Panc1 (cell line): ENCODE data around the gene SMIM15. TPM values are rescaled to one million over a fixed set of nuclear protein-coding genes. Genes with fewer than 3 reads are reported as not detected.

Experiments used
- ATAC-seq: fragments of 200-7000 bp; cut with Tn5 transposase; 2 replicates; pipeline ENCODE4 v1.9.1; 2020; ENCODE audit warnings: mild to moderate bottlenecking, moderate library complexity
- BruUV-seq: library from RNA; stranded (reverse); fragments of 400-500 nt; replicated peaks from 2 replicates; lab custom pipeline; 2021; lab: Mats Ljungman, UMichigan
- CTCF ChIA-PET: fragments of 300-600 bp; sonication (Branson Sonifier 250); formaldehyde crosslinking; loops from one replicate; lab custom pipeline; 2022; ENCODE audit warnings: antibody characterized with exemption; lab: Charles Lee
- POLR2A ChIA-PET: fragments of 300-600 bp; sonication (Branson Sonifier 250); formaldehyde crosslinking; loops from one replicate; lab custom pipeline; 2022; ENCODE audit warnings: antibody characterized with exemption; lab: Charles Lee
- DNase-seq: peaks from one replicate; pipeline ENCODE4 v3.0.0-alpha.2; 2010; ENCODE audit warnings: low read depth, low spot score
- H3K27ac ChIP-seq: 2 replicates; pipeline ENCODE4 v1.5.1; 2011; ENCODE audit warnings: mild to moderate bottlenecking, low read length, inconsistent platforms
- H3K27me3 ChIP-seq: fragments of 200-500 bp; sonication (Bioruptor generic); 2 replicates; pipeline ENCODE4 v1.6.0; 2014; ENCODE audit warnings: low read length, inconsistent platforms; ENCODE audit not compliant: control insufficient read depth, insufficient read depth
- H3K36me3 ChIP-seq: fragments of 200-500 bp; sonication (Bioruptor generic); 2 replicates; pipeline ENCODE4 v1.5.1; 2014; ENCODE audit warnings: inconsistent platforms, mild to moderate bottlenecking, low read length, moderate library complexity; ENCODE audit not compliant: control insufficient read depth, insufficient read depth
- H3K4me1 ChIP-seq: 2 replicates; pipeline ENCODE4 v1.5.1; 2011; ENCODE audit warnings: inconsistent platforms, mild to moderate bottlenecking, low read length, moderate library complexity; ENCODE audit not compliant: control insufficient read depth, insufficient read depth
- H3K4me3 ChIP-seq, 2 experiments: 2 replicates each; pipeline ENCODE4 v1.5.1; 2011 to 2012; ENCODE audit warnings: low read depth in 2 of 2, low read length in 2 of 2, mild to moderate bottlenecking in 2 of 2, inconsistent platforms in 1 of 2, moderate library complexity in 1 of 2
- H3K9me3 ChIP-seq: fragments of 200-500 bp; sonication (Bioruptor generic); 2 replicates; pipeline ENCODE4 v1.5.1; 2014; ENCODE audit warnings: low read depth, mild to moderate bottlenecking, inconsistent platforms, low read length, moderate library complexity; ENCODE audit not compliant: control insufficient read depth, insufficient read depth
- POLR2AphosphoS5 ChIP-seq: IDR thresholded peaks from 2 replicates; pipeline ENCODE4 v1.6.1; 2012; ENCODE audit warnings: mild to moderate bottlenecking, low read depth, low read length, moderate library complexity
- SIN3A ChIP-seq: IDR thresholded peaks from 2 replicates; pipeline ENCODE4 v1.6.1; 2012; ENCODE audit warnings: low read depth, mild to moderate bottlenecking, low read length, moderate library complexity, borderline replicate concordance; ENCODE audit not compliant: insufficient read depth
- TCF7L2 ChIP-seq: IDR thresholded peaks from 2 replicates; pipeline ENCODE4 v1.6.1; 2011; ENCODE audit warnings: mild to moderate bottlenecking, low read depth, low read length, inconsistent platforms
- in situ Hi-C: cut with HindIII; loops from 2 replicates; pipeline ENCODE4 v1.10.0; 2016; ENCODE audit warnings: low sequenced_read_pairs, low pct_unique_long_range_greater_than_20kb
- intact Hi-C: fragments of 100-400 bp; cut with micrococcal nuclease; formaldehyde crosslinking; loops from one replicate; pipeline ENCODE4 v1.10.0; 2022; ENCODE audit not compliant: unreplicated experiment
- total RNA-seq: library from RNA; stranded (reverse); gene quantifications from one replicate; pipeline ENCODE4 v1.2.1, GENCODE V29; 2021; ENCODE audit not compliant: unreplicated experiment
- TF ChIP-seq, protein P1 (sequence below): fragments of 450-650 bp; IDR thresholded peaks from 2 replicates; pipeline ENCODE4 v1.5.1; 2017; ENCODE audit warnings: mild to moderate bottlenecking
- TF ChIP-seq, protein P2 (sequence below), 2 experiments: IDR thresholded peaks; 2 replicates each; pipeline ENCODE4 v1.6.1; 2011 to 2012; ENCODE audit warnings: low read depth in 2 of 2, control low read depth in 1 of 2, low read length in 1 of 2, mild to moderate bottlenecking in 1 of 2, moderate library complexity in 1 of 2; ENCODE audit not compliant: insufficient read depth in 1 of 2

SMIM15 gene
- total RNA-seq, 1 experiment from 2014 or later: 77.5 TPM

DNA sequence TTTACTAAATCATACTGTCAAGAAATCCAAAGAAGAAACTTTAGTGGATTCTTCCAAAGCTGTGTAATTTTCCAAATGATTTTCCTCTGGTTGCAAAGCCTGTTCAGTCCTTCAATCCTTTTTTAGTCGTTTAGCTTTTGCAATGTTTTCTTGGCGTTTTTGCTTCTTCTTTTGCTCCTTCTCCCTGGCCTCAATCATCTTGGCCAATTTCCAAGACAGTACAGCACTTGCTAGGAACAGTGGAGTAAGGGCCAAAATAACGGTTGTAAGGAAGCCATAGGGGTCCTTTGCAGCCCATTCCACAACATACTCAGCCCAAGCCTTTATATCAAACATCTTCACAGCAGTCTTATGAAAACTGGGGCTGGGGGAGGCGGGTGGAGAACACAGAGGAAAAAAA is 2.4 kb downstream of the SMIM15 start:
- H3K4me3 ChIP-seq: no peak overlapping the region
- H3K27me3 ChIP-seq: no peaks in the 10 kb centered on the region
- in situ Hi-C loops: no loop called here
- ChIA-PET CTCF (no interaction called here), POLR2A (no interaction called here)
- DNase-seq (no peak), ATAC-seq (no peak)
- TF ChIP-seq SIN3A: no peak
- no peak for TF ChIP-seq POLR2AphosphoS5
- TF ChIP-seq, protein P1, sequence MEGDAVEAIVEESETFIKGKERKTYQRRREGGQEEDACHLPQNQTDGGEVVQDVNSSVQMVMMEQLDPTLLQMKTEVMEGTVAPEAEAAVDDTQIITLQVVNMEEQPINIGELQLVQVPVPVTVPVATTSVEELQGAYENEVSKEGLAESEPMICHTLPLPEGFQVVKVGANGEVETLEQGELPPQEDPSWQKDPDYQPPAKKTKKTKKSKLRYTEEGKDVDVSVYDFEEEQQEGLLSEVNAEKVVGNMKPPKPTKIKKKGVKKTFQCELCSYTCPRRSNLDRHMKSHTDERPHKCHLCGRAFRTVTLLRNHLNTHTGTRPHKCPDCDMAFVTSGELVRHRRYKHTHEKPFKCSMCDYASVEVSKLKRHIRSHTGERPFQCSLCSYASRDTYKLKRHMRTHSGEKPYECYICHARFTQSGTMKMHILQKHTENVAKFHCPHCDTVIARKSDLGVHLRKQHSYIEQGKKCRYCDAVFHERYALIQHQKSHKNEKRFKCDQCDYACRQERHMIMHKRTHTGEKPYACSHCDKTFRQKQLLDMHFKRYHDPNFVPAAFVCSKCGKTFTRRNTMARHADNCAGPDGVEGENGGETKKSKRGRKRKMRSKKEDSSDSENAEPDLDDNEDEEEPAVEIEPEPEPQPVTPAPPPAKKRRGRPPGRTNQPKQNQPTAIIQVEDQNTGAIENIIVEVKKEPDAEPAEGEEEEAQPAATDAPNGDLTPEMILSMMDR: no peak
- TF ChIP-seq, protein P2, sequence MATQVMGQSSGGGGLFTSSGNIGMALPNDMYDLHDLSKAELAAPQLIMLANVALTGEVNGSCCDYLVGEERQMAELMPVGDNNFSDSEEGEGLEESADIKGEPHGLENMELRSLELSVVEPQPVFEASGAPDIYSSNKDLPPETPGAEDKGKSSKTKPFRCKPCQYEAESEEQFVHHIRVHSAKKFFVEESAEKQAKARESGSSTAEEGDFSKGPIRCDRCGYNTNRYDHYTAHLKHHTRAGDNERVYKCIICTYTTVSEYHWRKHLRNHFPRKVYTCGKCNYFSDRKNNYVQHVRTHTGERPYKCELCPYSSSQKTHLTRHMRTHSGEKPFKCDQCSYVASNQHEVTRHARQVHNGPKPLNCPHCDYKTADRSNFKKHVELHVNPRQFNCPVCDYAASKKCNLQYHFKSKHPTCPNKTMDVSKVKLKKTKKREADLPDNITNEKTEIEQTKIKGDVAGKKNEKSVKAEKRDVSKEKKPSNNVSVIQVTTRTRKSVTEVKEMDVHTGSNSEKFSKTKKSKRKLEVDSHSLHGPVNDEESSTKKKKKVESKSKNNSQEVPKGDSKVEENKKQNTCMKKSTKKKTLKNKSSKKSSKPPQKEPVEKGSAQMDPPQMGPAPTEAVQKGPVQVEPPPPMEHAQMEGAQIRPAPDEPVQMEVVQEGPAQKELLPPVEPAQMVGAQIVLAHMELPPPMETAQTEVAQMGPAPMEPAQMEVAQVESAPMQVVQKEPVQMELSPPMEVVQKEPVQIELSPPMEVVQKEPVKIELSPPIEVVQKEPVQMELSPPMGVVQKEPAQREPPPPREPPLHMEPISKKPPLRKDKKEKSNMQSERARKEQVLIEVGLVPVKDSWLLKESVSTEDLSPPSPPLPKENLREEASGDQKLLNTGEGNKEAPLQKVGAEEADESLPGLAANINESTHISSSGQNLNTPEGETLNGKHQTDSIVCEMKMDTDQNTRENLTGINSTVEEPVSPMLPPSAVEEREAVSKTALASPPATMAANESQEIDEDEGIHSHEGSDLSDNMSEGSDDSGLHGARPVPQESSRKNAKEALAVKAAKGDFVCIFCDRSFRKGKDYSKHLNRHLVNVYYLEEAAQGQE (IDR thresholded peaks at IDR 0.05; ENCODE audit: insufficient read depth in 1 of 2, low read depth in 2 of 2, low read length in 1 of 2): no peak
- no peak for TF ChIP-seq TCF7L2
- H3K27ac ChIP-seq: peak overlapping the region; percentile 97
- H3K36me3 ChIP-seq: peaks cover 43% of the 10 kb centered on the region
- no peaks in the 10 kb centered on the region for H3K9me3 ChIP-seq
- no TSS peak for BruUV-seq
- peaks cover 30% of the 10 kb centered on the region for H3K4me1 ChIP-seq
- intact Hi-C loops: loop anchor here (10.0 kb wide), 1 partner anchor 495 kb away; no protein-coding TSS in a partner anchor

DNA sequence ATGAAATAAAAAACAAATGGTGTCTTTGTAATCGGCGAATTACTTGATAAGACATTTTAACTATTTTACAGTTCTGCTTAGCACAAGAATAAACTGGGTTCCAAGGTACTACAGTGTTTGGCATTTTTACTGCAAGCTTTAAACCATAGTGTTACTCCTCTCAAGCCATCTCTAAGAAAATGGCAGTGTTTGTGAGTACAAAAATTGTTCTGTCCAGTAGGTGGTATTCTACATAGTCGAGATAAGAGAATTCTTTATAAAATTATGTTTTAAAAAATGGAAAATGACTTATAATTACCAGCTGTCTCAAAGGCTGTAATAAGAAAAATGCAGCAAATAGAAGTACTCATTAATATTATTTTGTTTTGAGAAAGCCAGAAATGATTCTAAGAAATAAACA is 3.2 kb downstream of the SMIM15 start:
- no peak overlapping the region for H3K27ac ChIP-seq
- DNase-seq: no peak
- no peak for TF ChIP-seq TCF7L2
- no peak for TF ChIP-seq SIN3A
- no peak for TF ChIP-seq POLR2AphosphoS5
- TF ChIP-seq, protein P2 (IDR thresholded peaks at IDR 0.05; ENCODE audit: insufficient read depth in 1 of 2, low read depth in 2 of 2, low read length in 1 of 2): no peak
- TF ChIP-seq, protein P1: no peak; the same call in 1 of the 2 replicates
- no peak overlapping the region for H3K4me3 ChIP-seq
- H3K4me1 ChIP-seq: peaks cover 27% of the 10 kb centered on the region
- no peaks in the 10 kb centered on the region for H3K9me3 ChIP-seq
- H3K36me3 ChIP-seq: peaks cover 43% of the 10 kb centered on the region
- ChIA-PET CTCF (no interaction called here), POLR2A (interaction anchor here (0.7 kb wide), 1 partner anchor 1468 kb away, joined by 3 read pairs; no protein-coding TSS in a partner anchor)
- H3K27me3 ChIP-seq: no peaks in the 10 kb centered on the region
- ATAC-seq: no peak
- intact Hi-C loops (no loop called here), in situ Hi-C loops (no loop called here)
- BruUV-seq: no TSS peak
